ENCODE data around the gene POMGNT2. TPM values are rescaled to one million over a fixed set of nuclear protein-coding genes. Genes with fewer than 3 reads are reported as not detected.

POMGNT2 gene
- total RNA-seq, 1 donor from 2014 or later: 23.0 TPM

GRCh38 chr3:43032646-43033628 lies 72.9 kb downstream of the POMGNT2 start:
- ATAC-seq (no peak), DNase-seq (ENCODE audit: missing footprints) (no peak)
- intact Hi-C loops (cut with DNase I): no loop called here

GRCh38 chr3:43031889-43032545 lies 73.9 kb downstream of the POMGNT2 start:
- peak; percentile 72 for ATAC-seq
- intact Hi-C loops (cut with DNase I): no loop called here
- DNase-seq (ENCODE audit: missing footprints): no peak

GRCh38 chr3:43031485-43031884 lies 74.4 kb downstream of the POMGNT2 start:
- intact Hi-C loops (cut with DNase I): no loop called here
- peak; percentile 72 for DNase-seq (ENCODE audit: missing footprints)
- ATAC-seq: peak; percentile 92

GRCh38 chr3:43030162-43030935 lies 75.5 kb downstream of the POMGNT2 start:
- intact Hi-C loops (cut with DNase I): no loop called here
- ATAC-seq: no peak
- no peak for DNase-seq (ENCODE audit: missing footprints)

Other genes starting within 250 kb of the POMGNT2 start
- gene CYP8B1, start 230.2 kb downstream of the POMGNT2 start, total RNA-seq: not detected
- gene ZNF662, start 199.9 kb downstream of the POMGNT2 start, total RNA-seq: 4.1 TPM
- 0.92 TPM for gene GASK1A, start 126.8 kb downstream of the POMGNT2 start, total RNA-seq
- 18.9 TPM for gene SNRK, start 180.5 kb upstream of the POMGNT2 start, total RNA-seq